IMR-90 (cell line): ENCODE measurements around the gene MAGI1.

Experiments
- BHLHE40 ChIP-seq: fragments of 150-350 bp; IDR thresholded peaks from 2 replicates; pipeline ENCODE4 v1.6.1; 2016; ENCODE audit warnings: mild to moderate bottlenecking, low read depth, low read length
- CEBPB ChIP-seq: IDR thresholded peaks from 2 replicates; pipeline ENCODE4 v1.6.1; 2012; ENCODE audit warnings: low read depth, low read length, improper control_type of control experiment
- CHD1 ChIP-seq: IDR thresholded peaks from 2 replicates; pipeline ENCODE4 v1.6.1; 2012; ENCODE audit warnings: low read depth, low read length, improper control_type of control experiment
- FOS ChIP-seq: fragments of 150-350 bp; IDR thresholded peaks from 2 replicates; pipeline ENCODE4 v1.6.1; 2016; ENCODE audit warnings: low read depth, low read length
- MAFK ChIP-seq: IDR thresholded peaks from 2 replicates; pipeline ENCODE4 v1.6.1; 2012; ENCODE audit warnings: low read depth, low read length, improper control_type of control experiment
- POLR2A ChIP-seq: IDR thresholded peaks from 2 replicates; pipeline ENCODE4 v1.6.1; 2012; ENCODE audit warnings: mild to moderate bottlenecking, low read depth, low read length
- RCOR1 ChIP-seq: IDR thresholded peaks from 2 replicates; pipeline ENCODE4 v1.6.1; 2012; ENCODE audit warnings: mild to moderate bottlenecking, low read length, improper control_type of control experiment; ENCODE audit not compliant: insufficient replicate concordance
- RFX5 ChIP-seq: IDR thresholded peaks from 2 replicates; pipeline ENCODE4 v1.8.0; 2012; ENCODE audit warnings: low read depth, mild to moderate bottlenecking, low read length, moderate library complexity
- TF ChIP-seq, protein P1 (sequence below): conservative IDR thresholded peaks from 2 replicates; pipeline ENCODE4 v1.5.1; 2012; ENCODE audit warnings: mild to moderate bottlenecking, low read depth, low read length, improper control_type of control experiment
- TF ChIP-seq, protein P2 (sequence below): fragments of 150-350 bp; IDR thresholded peaks from 2 replicates; pipeline ENCODE4 v1.6.1; 2017; ENCODE audit warnings: mild to moderate bottlenecking, antibody characterized with exemption, low read length, low read depth
- TF ChIP-seq, protein P3 (sequence below): fragments of 150-350 bp; IDR thresholded peaks from 2 replicates; pipeline ENCODE4 v1.6.1; 2016; ENCODE audit warnings: low read depth, mild to moderate bottlenecking, low read length, moderate library complexity, borderline replicate concordance

DNA sequence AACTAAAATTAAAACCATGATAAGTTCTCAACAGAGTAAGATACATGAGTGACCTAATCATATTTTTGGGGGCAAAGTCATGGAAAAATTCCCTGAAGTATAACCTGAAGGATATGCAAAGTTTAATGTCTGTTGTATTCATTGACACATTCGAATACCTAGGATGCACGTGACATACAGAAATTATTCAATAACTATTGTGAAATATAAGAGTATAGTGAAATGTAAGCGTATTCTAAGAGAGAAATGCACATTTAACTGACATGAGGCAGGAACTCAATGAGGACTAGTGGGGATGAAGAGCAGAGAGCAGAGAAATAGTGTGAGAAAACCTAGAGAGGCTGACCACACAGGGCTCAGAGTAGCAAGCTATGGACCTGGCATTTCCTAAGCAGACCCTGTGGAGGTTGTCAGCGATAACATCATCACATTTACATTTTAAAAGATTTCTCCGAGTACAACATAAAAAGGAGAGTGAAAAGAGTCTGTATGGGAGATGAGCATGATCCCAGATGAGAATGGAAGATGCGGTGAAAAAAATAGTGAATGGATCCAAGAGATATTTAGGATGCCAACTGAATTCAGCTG, 588.8 kb downstream of the MAGI1 start:
- TF ChIP-seq, protein P1, sequence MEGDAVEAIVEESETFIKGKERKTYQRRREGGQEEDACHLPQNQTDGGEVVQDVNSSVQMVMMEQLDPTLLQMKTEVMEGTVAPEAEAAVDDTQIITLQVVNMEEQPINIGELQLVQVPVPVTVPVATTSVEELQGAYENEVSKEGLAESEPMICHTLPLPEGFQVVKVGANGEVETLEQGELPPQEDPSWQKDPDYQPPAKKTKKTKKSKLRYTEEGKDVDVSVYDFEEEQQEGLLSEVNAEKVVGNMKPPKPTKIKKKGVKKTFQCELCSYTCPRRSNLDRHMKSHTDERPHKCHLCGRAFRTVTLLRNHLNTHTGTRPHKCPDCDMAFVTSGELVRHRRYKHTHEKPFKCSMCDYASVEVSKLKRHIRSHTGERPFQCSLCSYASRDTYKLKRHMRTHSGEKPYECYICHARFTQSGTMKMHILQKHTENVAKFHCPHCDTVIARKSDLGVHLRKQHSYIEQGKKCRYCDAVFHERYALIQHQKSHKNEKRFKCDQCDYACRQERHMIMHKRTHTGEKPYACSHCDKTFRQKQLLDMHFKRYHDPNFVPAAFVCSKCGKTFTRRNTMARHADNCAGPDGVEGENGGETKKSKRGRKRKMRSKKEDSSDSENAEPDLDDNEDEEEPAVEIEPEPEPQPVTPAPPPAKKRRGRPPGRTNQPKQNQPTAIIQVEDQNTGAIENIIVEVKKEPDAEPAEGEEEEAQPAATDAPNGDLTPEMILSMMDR, result no peak
- no peak for TF ChIP-seq BHLHE40
- TF ChIP-seq MAFK, result no peak
- no peak for TF ChIP-seq RFX5
- TF ChIP-seq, protein P2, sequence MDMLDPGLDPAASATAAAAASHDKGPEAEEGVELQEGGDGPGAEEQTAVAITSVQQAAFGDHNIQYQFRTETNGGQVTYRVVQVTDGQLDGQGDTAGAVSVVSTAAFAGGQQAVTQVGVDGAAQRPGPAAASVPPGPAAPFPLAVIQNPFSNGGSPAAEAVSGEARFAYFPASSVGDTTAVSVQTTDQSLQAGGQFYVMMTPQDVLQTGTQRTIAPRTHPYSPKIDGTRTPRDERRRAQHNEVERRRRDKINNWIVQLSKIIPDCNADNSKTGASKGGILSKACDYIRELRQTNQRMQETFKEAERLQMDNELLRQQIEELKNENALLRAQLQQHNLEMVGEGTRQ, result no peak
- no peak for TF ChIP-seq FOS
- TF ChIP-seq RCOR1, result no peak
- TF ChIP-seq CEBPB, result peak; percentile 62
- TF ChIP-seq, protein P3, sequence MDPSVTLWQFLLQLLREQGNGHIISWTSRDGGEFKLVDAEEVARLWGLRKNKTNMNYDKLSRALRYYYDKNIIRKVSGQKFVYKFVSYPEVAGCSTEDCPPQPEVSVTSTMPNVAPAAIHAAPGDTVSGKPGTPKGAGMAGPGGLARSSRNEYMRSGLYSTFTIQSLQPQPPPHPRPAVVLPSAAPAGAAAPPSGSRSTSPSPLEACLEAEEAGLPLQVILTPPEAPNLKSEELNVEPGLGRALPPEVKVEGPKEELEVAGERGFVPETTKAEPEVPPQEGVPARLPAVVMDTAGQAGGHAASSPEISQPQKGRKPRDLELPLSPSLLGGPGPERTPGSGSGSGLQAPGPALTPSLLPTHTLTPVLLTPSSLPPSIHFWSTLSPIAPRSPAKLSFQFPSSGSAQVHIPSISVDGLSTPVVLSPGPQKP, result no peak
- TF ChIP-seq POLR2A, result no peak
- TF ChIP-seq CHD1, result no peak
